Left hindlimb (tissue), 1 donor: ENCODE results near the gene MCF2L2.

Experiments used
- DNase-seq: peaks from one replicate; pipeline ENCODE4 v3.0.0-alpha.2; 2018

The MCF2L2 gene

DNA sequence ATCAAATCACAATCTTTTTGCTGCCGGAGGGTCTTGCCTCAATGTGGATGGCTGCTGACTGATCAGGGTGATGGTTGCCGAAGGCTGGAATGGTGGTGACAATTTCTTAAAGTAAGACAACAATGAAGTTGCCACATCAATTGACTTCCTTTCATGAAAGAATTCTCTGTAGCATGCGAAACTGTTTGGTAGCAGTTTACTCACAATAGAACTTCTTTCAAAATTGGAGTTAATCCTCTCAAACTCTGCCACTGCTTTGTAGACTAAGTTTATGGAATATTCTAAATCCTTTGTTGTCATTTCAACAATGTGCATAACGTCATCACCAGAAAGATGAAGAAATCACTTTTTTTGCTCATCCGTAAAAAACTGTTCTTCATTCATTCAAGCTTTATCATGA, 109.5 kb downstream of the MCF2L2 start:
- no peak for DNase-seq

DNA sequence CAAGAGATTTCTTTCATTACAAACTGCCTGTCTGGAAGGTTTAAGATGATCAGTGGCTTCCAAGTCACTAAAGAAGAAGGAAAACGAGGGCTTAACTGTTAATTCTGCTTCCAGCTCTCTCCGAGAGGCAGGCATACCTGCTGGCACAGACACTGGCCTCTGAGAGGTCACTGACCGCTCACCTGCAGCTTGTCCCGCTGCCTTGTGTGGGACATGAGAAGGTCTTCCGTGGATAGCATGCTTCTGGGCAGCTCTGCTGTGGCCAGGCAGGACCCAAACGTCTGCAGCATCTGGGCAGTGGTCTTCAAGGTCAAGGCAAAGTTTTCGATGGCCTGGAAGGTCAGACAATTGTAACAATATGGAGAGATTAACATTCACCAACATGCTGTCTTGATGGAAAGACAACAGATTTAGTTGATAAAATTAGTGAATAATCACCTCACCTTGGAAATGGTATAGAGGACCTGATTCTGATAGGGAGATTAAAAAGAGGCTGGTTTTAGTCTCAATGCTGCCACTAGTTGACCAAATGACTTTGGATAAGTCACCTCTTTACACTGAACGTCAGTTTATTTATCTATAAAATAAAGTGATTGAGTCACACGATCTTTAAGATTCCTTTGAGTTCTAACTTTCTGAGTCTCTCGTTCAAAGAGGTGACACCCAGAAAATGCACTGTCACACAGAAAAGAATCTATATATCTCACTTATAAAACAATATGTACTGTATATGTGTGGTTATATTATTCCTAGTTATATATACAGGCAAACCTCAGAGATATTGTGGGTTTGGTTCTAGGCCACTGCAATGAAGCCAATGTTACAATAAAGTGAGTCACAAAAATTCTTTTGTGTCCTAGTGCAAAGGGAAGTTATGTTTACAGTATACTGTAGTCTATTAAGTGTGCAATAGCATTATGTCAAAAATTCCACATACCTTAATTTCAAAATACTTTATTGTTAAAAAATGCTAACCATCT, 110.2 kb downstream of the MCF2L2 start:
- no peak for DNase-seq

DNA sequence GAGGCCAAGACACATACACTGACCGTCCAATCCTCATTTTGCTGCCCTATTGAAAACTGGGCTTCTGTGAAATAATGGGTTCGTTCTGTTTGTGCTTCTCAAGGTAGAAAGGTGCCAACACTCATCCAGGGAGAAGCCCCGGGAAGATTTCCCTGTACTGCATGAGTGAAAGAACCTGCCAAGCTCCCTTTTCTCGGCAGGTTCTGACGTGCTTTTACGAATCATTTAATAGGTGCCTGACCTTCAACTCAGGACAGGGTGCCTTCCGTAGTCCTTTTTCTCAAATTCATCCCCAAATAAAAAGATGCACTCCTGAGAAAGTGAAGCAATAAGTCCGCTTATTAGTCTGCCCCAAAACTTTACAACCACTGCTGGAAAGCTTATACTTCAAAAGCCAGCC, 111.1 kb downstream of the MCF2L2 start:
- DNase-seq = no peak

DNA sequence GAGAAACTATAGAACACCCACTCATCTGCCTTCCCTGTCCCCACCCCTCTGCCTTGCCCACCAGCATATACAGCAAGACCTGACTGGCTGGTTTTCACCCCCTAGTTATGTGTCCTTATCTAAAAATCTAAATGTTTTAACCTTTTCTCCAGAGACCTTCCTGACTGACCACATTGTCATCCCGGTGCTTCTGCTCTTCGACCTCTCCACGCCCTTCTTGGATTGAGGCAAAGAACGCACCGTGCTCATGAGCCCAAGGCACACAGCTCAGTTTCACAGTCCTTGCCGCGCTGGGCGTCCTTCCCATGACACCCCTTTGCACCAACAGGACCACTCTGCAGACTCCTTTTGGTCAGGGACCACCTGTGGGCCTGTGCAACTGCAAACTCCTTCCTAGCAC, 112.7 kb downstream of the MCF2L2 start:
- no peak for DNase-seq

DNA sequence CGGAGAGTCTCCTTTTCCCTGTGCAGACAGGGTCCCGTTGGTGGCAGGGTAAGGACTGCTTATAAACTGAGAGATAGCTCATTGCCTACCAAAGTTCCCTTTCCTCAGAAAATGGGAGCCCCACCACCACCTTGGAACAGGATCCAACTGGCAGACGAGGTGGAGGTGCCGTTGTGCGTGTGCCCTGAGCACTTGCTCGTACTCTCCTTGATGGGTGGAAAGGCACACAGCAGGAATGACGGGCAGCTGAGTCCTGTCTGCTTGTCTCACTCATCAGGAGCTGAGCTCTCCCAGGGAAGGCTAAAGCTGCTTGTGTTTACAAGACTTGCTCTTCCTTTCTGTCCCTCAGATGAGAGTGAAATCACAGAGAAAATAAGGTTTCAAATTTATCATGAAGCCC, 114.7 kb downstream of the MCF2L2 start:
- DNase-seq = no peak

DNA sequence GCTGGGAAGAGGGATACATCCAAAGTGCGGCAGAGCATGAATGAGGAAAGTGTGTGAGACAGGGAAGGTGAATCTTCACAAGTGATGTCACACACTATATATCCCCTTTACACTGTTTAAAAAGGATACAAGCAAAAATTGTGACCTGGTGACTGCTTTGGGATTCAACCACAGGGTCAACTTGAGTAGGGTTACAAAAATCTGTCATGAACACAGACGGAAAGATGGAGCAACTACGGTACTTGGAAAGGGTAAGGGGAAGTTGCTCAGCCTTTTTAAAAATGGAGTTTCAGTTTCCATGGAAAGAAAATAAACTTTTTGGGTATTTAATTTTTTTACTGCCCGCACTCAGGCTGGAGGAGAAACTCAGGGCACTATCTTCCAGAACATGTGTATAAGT, 115.1 kb downstream of the MCF2L2 start:
- DNase-seq = no peak

DNA sequence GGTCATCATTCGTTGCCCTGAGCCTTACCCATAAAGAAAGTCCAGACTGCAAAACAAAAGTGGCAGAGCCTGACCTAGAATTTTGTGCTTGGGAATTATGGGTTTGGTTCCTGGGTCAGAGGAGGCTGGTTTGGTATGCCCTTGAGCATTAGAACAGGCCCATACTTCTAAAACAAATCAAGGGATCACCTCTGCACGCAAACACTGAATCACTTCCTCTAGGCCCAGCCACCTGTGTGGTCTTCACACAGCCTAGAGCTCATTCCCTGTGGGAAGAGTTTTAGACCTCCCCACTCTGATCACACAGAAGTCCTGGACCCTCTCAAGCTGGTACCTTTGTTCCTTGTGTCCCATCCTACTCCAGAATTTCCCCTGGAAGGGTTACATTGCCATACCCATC, 116.0 kb downstream of the MCF2L2 start:
- no peak for DNase-seq

DNA sequence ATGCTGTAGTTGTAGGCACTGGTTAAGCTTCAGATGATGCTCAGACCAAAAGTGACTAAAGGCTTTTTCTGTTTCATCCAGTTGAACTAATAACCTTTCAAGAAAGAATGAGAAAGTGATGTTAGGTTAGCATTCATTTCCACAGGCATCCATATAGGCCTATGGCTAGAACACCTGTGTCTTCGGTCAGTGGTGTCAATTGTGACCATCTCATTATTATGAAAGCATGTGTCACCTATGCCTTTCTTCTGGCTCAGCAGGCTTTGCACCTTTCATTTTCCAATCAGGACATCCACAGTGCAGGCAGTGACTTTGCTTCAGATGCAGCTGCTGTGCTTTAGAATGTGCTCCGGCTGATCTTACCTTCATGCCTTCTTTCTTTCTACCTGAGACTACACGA, 117.5 kb downstream of the MCF2L2 start:
- no peak for DNase-seq

DNA sequence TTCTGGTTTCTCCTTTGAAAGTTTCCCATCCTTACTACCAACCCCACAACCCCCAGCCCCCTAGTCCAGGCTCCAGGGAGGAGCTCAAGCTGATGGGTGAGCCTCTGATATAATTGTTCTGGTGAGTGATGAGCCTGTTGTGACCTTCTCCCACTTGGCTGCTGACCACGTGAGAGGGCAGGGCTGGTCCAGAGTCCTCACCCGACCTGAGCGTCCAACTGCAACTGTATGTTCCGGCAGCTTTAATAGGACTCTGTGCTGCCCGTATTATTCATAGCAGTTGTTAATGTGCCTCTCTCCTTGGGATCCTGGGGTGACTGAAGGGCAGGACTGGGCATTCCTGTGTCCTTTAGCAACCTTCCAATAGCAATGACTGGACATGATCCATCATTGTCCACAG, 119.1 kb downstream of the MCF2L2 start:
- no peak for DNase-seq

DNA sequence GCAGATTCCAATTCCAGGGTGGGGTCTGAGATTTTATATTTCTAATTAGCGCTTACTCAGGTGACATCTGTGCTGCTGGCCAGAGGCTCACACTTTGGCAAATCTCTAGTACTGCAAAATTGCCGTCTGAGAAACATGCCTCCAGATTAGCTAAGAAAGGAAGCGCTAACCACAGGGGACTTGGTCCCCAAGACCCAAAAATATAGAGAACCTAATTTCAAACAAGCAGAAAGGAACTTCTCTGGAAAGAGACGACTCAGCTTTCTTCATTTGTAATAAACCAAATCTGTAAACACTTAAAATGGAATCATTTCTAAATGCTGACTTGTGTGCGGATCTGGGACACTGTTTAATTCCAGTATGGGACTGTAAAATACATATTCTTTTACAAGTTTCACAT, 119.7 kb downstream of the MCF2L2 start:
- no peak for DNase-seq

DNA sequence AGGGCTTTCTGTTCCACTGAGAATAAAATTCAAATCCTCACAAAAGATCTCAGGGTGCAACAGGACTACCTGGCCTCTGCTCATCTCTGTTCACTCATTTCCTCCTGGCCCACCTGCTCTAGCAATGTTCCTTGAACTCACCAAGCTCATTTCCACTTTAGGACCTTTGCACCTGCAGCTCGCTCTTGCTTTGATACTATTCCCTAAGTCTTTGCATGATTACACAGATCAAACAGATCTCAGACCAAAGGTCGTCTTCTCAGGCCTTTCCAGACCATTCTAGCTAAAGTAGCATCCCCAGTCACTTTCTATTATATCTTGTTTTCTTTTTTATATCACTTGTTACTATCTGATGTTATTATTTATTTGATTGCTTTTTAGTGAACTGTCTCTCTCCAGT, 120.7 kb downstream of the MCF2L2 start:
- no peak for DNase-seq

DNA sequence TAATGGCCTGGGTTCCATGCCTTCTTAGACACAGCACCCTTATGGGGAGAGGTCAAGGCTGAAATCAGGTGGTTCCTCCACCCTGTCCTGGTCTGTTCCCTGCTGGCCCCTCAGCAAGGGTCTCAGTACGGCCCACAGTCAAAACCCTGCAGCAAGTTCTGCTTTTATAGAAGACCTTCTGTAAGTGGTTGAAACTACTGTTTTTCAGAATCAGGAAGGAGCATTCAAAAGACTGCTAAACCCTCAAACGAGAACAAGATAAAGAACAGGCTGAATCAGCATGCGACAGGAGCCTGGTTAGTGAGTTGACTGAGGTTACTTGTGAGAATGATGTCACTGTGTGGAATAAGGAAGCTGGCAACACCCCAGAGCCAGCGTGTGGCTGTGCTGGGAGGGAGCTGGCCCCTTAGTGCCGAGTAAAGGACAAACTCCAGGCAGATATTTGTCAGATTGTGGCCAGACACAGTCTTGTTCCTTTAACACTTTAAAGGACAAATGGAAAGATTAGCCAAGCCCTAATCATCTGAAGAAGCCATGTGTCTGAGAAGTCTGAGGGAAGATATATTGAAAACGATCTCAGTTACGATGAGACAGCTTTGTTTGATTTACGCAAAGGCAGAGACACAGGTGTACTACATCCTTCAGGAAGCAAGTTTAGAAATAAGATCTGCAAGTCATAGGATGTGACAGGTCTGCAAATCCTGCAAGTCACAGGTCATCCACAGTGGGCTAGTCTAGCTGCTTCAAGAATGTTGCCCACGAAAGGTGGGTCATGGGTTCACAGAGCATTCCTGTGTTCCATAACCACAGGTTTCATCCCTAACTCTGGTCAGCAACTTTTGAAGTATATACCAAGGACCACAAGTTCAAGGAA, 121.4 kb downstream of the MCF2L2 start:
- DNase-seq = peak; percentile 61

DNA sequence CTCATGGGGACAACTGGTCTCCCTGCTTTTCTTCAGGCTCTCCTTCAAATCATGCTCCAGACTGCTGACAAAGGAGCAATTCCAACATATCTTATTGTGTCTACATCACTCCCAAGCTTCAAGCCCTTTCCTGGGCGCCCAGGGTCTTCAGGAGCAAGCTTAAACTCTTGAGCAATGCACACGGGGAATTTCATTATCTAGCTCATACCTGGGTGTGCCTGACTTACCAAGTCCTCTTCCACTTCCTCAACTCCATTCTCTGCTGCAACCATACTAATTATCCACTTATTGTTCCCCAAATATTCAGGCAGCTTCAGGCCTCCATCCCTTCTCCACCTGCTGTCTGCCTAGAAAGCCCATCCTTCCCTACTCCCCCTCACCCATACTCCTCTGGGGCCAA, 124.7 kb downstream of the MCF2L2 start:
- DNase-seq = no peak

DNA sequence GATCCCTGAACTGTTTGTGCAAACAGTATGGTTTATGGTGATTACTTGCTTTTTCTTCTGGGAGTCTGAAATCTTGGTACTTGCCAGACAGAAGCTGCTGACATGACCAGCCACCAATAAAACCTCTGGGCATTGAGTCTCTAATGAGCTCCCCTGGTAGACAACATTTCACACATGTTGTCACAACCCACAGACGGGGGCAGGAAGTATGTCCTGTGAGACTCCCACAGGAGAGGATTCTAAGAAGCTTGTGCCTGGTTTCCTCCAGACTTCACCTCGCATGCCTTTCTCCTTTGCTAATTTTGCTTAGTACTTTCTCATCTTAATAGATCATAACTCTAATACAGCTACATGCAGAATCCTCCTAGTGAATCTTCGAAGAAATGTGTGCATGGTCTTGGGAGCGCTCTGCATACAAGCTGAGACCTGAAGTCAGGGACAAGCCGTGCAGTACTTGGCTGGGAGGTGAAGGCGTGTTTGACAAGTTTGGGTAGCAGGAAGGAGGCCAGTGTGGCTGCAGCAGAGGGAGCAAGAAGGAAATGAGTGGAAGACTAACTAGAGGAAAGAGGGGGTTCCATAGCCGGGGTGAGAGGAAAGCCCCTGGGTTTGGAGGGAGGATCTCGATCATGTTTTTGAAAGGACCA, 126.4 kb downstream of the MCF2L2 start:
- no peak for DNase-seq

DNA sequence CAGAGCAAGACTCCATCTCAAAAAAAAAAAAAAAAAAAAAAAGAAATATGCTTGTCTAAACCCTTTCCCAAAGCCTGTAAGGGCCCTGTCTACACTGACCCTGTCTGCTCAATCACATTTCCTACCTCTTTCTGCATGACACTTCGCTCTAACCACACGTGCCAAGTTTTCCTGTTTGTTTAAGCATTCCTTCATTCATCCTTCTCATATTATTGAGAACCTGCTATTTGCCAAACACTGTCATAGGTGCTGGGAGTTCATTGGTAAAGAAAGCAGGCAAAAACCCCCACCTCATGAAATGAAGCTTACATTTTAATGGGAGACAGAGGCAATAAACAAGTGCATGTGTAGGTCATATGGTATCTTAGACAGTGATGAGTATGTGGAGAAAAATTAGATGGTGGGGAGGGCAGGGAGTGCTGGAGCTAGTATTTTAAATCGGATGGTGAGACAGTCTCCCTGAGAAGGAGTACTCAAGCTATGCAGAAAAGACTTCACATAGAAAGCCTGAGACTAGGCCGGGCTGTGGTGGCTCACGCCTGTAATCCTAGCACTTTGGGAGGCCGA, 127.3 kb downstream of the MCF2L2 start:
- no peak for DNase-seq

DNA sequence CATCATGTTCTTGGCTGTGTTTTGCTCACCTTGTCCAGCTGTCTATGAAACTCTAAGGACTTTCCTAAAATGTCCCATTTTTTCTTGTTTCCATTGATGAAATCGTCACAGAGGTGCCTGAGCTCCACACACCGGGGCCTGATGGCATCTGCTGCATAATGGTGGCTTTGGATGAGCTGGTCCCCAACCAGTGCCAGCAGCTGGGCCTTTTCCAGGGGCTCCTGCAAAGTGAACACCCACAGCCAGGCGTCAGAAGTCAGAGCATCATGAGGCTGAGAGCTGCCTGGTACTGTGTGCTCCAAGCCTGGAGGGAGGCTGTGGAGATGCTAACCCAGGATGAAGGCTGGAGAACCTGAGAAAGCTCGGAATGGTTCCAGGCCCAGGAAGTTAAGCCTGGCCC, 128.4 kb downstream of the MCF2L2 start:
- DNase-seq = no peak

DNA sequence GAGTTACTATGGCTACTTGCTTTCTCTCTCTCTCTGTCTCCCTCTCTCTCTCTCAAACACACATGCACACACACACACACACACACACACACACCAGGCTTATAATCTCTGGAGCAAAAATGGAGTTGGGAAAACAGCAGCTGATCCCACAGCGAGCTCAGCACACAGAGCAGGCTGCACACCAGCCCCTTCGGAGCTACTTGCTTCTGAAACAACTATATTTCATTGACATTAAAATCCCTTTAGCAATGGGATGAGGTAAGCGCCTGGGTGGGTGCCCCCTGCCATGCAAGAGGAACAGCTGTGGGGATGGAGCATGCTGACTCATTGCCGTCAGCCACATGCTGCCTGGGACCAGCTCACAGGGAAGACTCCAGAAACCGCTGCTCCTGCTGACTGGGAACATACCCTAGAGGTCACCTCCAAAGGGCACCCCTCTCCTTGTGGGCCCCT, 129.7 kb downstream of the MCF2L2 start:
- DNase-seq = peak; percentile 82

DNA sequence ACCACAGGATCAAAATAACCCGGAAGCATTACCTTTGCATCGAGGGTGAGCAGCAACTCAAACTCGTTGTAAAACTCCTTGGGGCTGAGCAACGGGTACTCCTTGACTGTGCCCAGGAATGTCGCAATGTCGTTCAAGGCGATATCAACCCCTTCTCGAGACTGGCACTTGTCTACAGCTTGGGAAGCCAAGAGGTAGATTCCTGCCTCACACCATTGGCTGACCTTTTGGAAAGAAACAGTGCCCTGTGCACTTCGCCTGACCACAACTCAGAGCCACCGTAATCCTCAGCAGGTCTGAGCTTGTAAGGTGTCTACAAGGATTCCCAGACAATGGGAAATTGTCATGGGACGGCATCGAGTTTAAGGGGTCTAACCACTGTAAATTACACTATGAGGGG, 131.5 kb downstream of the MCF2L2 start:
- no peak for DNase-seq

DNA sequence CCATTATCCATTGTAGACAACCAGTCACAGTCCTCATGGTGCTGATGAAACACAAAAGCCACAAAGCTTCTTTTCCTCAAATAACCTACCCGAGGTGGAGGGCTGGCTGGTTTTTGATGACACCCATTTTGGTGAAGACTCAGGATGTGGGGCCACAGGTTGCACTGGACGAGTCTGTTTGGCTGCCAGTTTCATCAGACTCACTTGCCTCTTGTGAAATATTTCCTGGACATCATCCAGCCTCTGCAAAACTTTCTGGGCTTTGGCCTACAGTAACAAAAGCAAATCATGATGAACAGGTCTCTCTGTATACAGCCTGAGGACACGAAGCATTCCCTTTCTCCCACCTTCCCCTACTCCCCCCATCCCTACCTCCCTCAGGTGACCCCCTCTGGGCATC, 133.2 kb downstream of the MCF2L2 start:
- no peak for DNase-seq

DNA sequence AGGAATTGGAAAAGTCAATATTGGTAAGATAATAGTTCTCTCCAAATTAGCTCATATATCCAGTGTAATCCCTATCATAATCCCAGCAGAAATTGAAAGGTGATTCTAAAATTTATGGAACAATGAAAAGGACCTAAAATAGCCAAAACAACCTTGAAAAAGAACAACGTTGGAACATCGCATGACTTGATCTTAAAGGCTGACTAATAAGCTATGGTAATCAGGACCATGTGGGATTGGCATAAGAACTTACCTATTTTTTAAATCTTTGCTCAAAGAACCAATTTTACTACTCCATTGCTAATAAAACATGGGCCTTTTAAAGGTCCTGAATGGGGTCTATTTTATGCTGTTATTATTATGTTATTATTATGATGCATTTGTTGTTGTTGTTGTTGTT, 134.5 kb downstream of the MCF2L2 start:
- no peak for DNase-seq

DNA sequence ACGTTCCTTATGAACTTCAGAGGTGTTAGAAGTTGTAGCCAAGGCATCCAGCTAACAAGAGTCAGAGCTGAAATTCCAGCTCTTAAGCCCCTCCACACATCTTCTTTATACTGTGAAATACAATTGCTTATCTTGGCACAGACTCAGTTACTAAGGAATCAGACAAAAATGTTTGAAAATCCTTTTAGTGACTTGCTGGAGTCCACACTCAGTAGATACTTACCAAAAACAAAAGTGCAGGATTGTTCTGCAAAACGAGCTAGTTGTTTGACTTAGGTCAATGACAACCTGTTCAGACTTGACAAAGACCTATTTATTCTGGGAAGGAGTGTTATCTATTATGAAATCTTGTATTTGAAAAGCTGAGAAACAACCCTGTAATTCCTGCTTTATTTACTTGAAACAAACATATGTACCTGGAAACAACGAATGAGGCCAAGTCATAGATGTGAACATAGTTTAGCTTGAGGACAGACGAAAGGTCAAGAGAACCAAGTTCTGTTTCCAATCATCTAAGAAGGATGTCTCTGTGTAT, 136.9 kb downstream of the MCF2L2 start:
- no peak for DNase-seq

DNA sequence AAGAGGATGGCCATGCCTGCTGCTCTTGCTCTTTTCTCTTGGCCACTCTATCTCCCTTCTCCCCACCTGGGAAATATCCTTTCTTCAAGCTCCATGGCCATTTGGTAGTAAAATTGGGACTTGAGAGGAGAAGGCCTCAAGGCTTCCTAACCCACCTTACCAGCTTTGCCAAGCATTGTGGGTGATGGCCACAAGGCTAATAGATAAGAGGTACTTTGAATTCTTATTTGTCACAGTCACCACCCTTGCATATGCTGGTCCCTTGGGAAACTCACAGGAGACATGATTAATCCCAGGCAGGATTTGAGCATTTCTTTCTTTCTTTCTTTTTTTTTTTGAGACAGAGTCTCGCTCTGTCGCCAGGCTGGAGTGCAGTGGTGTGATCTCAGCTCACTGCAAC, 138.2 kb downstream of the MCF2L2 start:
- no peak for DNase-seq

DNA sequence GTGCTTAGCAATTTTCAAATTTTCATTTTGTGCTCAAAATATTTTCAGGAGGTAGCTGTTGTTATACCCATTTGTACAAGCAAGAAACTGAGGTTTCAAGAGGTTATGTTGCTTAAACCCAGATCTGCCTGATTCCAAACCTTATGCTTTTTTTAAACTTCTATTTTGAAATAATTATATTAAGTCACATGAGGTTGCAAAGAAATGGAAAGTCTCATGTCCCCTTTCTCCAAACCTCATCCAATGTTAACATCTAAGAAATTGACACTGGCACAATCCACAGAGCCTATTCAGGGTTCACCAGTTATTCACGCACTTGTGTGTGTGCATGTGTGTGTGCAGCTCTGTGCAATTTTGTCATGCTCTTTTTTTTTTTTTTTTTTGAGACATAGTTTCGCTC, 140.3 kb downstream of the MCF2L2 start:
- DNase-seq = no peak
